Vagina (tissue), 2 donors: ENCODE measurements around the gene C3orf49. TPM values are rescaled to one million over a fixed set of nuclear protein-coding genes. Genes with fewer than 3 reads are reported as not detected.

ENCODE experiments used
- DNase-seq, 2 donors: peaks; one replicate each; pipeline ENCODE4 v3.0.0-alpha.2; 2017; ENCODE audit errors: extremely low spot score in 2 of 2
- H3K27ac ChIP-seq: fragments of 200-600 bp; sonication (generic); one replicate; pipeline ENCODE4 v1.5.1; 2019
- H3K27me3 ChIP-seq: fragments of 200-600 bp; sonication (generic); one replicate; pipeline ENCODE4 v1.5.1; 2019
- H3K36me3 ChIP-seq, 2 donors: fragments of 200-600 bp; sonication (generic); one replicate each; pipeline ENCODE4 v1.5.1; 2017 to 2019
- H3K4me1 ChIP-seq: fragments of 200-600 bp; sonication (generic); one replicate; pipeline ENCODE4 v1.5.1; 2019
- H3K4me3 ChIP-seq, 2 donors: fragments of 200-600 bp; sonication (generic); 1 replicate in 1 of 2; 2 replicates in 1 of 2; pipeline ENCODE4 v1.5.1; 2016 to 2019
- H3K9me3 ChIP-seq: fragments of 200-600 bp; sonication (generic); one replicate; pipeline ENCODE4 v1.5.1; 2019
- CTCF ChIP-seq, 3 experiments: fragments of 450-650 bp in 2 of 3; fragments of 200-600 bp in 1 of 3; sonication (generic) in 1 of 3; IDR thresholded peaks; one replicate each; pipeline ENCODE4 v1.5.1; 2017 to 2019; ENCODE audit warnings: antibody characterized with exemption in 3 of 3, mild to moderate bottlenecking in 2 of 3, moderate library complexity in 2 of 3
- POLR2A ChIP-seq, 2 donors: fragments of 450-650 bp; IDR thresholded peaks; one replicate each; pipeline ENCODE4 v1.6.1; 2017; ENCODE audit warnings: antibody characterized with exemption in 2 of 2, mild to moderate bottlenecking in 2 of 2, moderate library complexity in 2 of 2
- POLR2AphosphoS5 ChIP-seq, 2 donors: sonication (generic); formaldehyde crosslinking; IDR thresholded peaks; one replicate each; pipeline ENCODE4 v1.9.0; 2017; ENCODE audit warnings: antibody characterized with exemption in 2 of 2, mild to moderate bottlenecking in 2 of 2, low read depth in 1 of 2; ENCODE audit not compliant: insufficient read depth in 1 of 2
- intact Hi-C: fragments of 100-400 bp; cut with DNase I; formaldehyde crosslinking; loops from one replicate; pipeline ENCODE4 v1.15.1; 2023
- total RNA-seq: library from RNA; depleted of rRNA; stranded (reverse); fragments of >200 nt; gene quantifications from one replicate; pipeline ENCODE4 v1.2.3, GENCODE V29; 2016

Gene C3orf49
- total RNA-seq, 1 donor from 2014 or later: not detected

DNA sequence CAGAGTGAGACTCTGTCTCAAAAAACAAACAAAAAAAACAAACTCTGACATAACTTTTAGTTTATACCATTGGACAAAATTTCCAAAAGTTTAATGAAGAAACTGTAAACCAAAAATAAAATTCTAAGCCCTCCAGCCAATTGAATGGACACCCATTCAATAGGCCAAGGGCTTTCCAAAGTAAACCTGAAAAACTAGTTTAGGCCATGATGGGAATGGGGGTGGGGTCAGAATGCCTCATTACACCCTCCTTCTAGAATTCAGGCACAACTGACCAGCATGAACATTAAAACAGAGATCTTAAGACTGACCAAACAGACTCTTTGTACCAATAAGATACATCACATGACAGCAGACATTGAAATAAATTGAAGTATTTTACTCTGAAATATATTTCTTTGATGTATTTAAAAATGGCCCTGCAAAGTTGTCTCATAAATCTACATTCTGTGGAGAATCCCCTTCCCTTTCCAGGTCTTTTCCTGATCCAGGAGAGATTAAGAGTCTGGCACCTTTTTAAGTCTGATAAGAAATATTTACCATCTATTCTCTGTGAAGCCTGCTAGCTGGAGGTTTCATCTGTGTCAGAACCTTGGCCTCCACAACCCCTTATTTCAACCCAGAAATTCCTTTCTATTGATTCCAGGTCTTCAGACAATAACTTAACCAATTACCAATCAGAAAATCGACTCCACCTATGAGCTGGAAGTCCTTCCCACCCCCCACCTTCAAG lies 28.8 kb downstream of the C3orf49 start:
- H3K36me3 ChIP-seq: no peaks in the 10 kb centered on the region
- H3K4me1 ChIP-seq: no peaks in the 10 kb centered on the region
- no peak overlapping the region for H3K27ac ChIP-seq
- TF ChIP-seq POLR2AphosphoS5 (IDR thresholded peaks at IDR 0.05; ENCODE audit: insufficient read depth in 1 of 2, low read depth in 1 of 2) (no peak), CTCF (IDR thresholded peaks at IDR 0.05) (no peak), POLR2A (IDR thresholded peaks at IDR 0.05) (no peak)
- H3K9me3 ChIP-seq: no peaks in the 10 kb centered on the region
- intact Hi-C loops: no loop called here
- H3K4me3 ChIP-seq: no peak overlapping the region
- H3K27me3 ChIP-seq: no peaks in the 10 kb centered on the region
- DNase-seq: no peak

DNA sequence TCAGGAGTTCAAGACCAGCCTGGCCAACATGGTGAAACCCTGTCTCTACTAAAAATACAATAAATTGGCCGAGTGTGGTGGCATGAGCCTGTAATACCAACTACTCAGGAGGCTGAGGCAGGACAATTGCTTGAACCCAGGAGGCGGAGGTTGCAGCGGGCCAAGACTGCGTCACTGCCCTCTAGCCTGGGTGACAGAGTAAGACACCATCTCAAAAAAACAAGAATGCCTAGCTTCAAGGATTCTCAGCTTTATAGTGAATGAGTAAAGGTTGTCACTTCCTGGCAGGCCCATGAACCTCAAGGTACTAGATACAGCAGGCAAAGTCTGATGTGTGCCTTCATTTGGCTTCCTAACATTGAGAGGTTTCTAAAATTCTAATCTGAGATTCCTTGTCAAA lies 30.1 kb downstream of the C3orf49 start:
- DNase-seq: no peak
- TF ChIP-seq POLR2AphosphoS5 (IDR thresholded peaks at IDR 0.05; ENCODE audit: insufficient read depth in 1 of 2, low read depth in 1 of 2): no peak
- TF ChIP-seq POLR2A (IDR thresholded peaks at IDR 0.05): no peak
- no peak for TF ChIP-seq CTCF (IDR thresholded peaks at IDR 0.05)
- no peaks in the 10 kb centered on the region for H3K9me3 ChIP-seq

GRCh38 chr3:63851287-63851686 lies 32.2 kb downstream of the C3orf49 start:
- no peak for TF ChIP-seq POLR2AphosphoS5 (IDR thresholded peaks at IDR 0.05; ENCODE audit: insufficient read depth in 1 of 2, low read depth in 1 of 2)
- TF ChIP-seq POLR2A (IDR thresholded peaks at IDR 0.05): no peak
- no peak for TF ChIP-seq CTCF (IDR thresholded peaks at IDR 0.05)
- no peaks in the 10 kb centered on the region for H3K36me3 ChIP-seq
- no peak overlapping the region for H3K4me3 ChIP-seq
- no peak overlapping the region for H3K27ac ChIP-seq
- no peaks in the 10 kb centered on the region for H3K9me3 ChIP-seq
- DNase-seq: no peak
- peaks cover 10% of the 10 kb centered on the region for H3K4me1 ChIP-seq
- no peaks in the 10 kb centered on the region for H3K27me3 ChIP-seq
- intact Hi-C loops: no loop called here

More for the DNA sequence above, 30.1 kb downstream of the C3orf49 start:
- no peak overlapping the region for H3K4me3 ChIP-seq
- no peaks in the 10 kb centered on the region for H3K27me3 ChIP-seq
- no peaks in the 10 kb centered on the region for H3K36me3 ChIP-seq
- intact Hi-C loops: no loop called here
- no peak overlapping the region for H3K27ac ChIP-seq
- no peaks in the 10 kb centered on the region for H3K4me1 ChIP-seq

- Histone ChIP-seq H3K4me1 (peaks cover 10% of the 10 kb centered on the region), H3K9me3 (no peaks in the 10 kb centered on the region), H3K4me3 (no peak overlapping the region), H3K27me3 (no peaks in the 10 kb centered on the region), H3K27ac (no peak overlapping the region), H3K36me3 (no peaks in the 10 kb centered on the region)
- TF ChIP-seq POLR2A (IDR thresholded peaks at IDR 0.05) (no peak), CTCF (IDR thresholded peaks at IDR 0.05) (no peak), POLR2AphosphoS5 (IDR thresholded peaks at IDR 0.05; ENCODE audit: insufficient read depth in 1 of 2, low read depth in 1 of 2) (no peak)
- DNase-seq: no peak
- intact Hi-C loops: no loop called here
Observed at GRCh38 chr3:63853106-63853505, 34.0 kb downstream of the C3orf49 start.

- H3K27me3 ChIP-seq: no peaks in the 10 kb centered on the region
- H3K4me3 ChIP-seq: no peak overlapping the region
- no peaks in the 10 kb centered on the region for H3K9me3 ChIP-seq
- peaks cover 25% of the 10 kb centered on the region for H3K4me1 ChIP-seq
- no peaks in the 10 kb centered on the region for H3K36me3 ChIP-seq
- DNase-seq: no peak
- TF ChIP-seq POLR2A (IDR thresholded peaks at IDR 0.05) (no peak), CTCF (IDR thresholded peaks at IDR 0.05) (no peak), POLR2AphosphoS5 (IDR thresholded peaks at IDR 0.05; ENCODE audit: insufficient read depth in 1 of 2, low read depth in 1 of 2) (no peak)
- intact Hi-C loops: no loop called here
- H3K27ac ChIP-seq: no peak overlapping the region
Observed at GRCh38 chr3:63855333-63855940, 36.3 kb downstream of the C3orf49 start.
